Mucosa of descending colon (tissue), 3 donors: ENCODE data around the gene STXBP1. TPM values are rescaled to one million over a fixed set of nuclear protein-coding genes. Genes with fewer than 3 reads are reported as not detected.

Source experiments
- ATAC-seq: fragments of 200-7000 bp; cut with Tn5 transposase; one replicate; pipeline ENCODE4 v1.9.1; 2020; ENCODE audit warnings: mild to moderate bottlenecking, moderate library complexity
- DNase-seq, 3 donors: peaks; one replicate each; pipeline ENCODE4 v3.0.0-alpha.2; 2020
- H3K36me3 ChIP-seq: fragments of 200-600 bp; one replicate; pipeline ENCODE4 v1.8.0; 2021; ENCODE audit warnings: low read depth, mild to moderate bottlenecking
- H3K4me1 ChIP-seq: fragments of 200-600 bp; one replicate; pipeline ENCODE4 v1.8.0; 2021; ENCODE audit warnings: low read depth, mild to moderate bottlenecking
- H3K4me3 ChIP-seq: fragments of 200-600 bp; one replicate; pipeline ENCODE4 v1.8.0; 2021; ENCODE audit warnings: mild to moderate bottlenecking
- H3K9me3 ChIP-seq: fragments of 200-600 bp; one replicate; pipeline ENCODE4 v1.8.0; 2021; ENCODE audit warnings: mild to moderate bottlenecking
- intact Hi-C, 2 donors: fragments of 100-400 bp; cut with DNase I in 1 of 2; cut with micrococcal nuclease in 1 of 2; formaldehyde crosslinking; loops; one replicate each; pipeline versions ENCODE4 v1.11.0 to v1.11.1; 2022; cut with DNase I, micrococcal nuclease
- total RNA-seq, 3 donors: library from RNA; stranded (reverse); fragmentation: NEBNext Ultra II Directional in 2 of 3; extraction: Animal tissue kit (Norgen Biotek cat#: 25700) in 2 of 3; gene quantifications; one replicate each; pipeline versions ENCODE4 v1.2.1 to v1.2.4, GENCODE V29; 2021 to 2023
- TF ChIP-seq, protein P1 (sequence below): fragments of 200-600 bp; IDR thresholded peaks from one replicate; pipeline ENCODE4 v1.8.0; 2022; ENCODE audit warnings: antibody characterized with exemption, mild to moderate bottlenecking
- donor health status: DM: no; HTN: no; CAD: no; lungs with moderate emphysema.
- donor health status: DM: no; HTN: no; CAD: no.
- donor health status: DM: no; HTN: yes; CAD: no.

Gene STXBP1
- total RNA-seq, 3 donors from 2014 or later = 11.8 to 37.1 (median 17.1) TPM

DNA sequence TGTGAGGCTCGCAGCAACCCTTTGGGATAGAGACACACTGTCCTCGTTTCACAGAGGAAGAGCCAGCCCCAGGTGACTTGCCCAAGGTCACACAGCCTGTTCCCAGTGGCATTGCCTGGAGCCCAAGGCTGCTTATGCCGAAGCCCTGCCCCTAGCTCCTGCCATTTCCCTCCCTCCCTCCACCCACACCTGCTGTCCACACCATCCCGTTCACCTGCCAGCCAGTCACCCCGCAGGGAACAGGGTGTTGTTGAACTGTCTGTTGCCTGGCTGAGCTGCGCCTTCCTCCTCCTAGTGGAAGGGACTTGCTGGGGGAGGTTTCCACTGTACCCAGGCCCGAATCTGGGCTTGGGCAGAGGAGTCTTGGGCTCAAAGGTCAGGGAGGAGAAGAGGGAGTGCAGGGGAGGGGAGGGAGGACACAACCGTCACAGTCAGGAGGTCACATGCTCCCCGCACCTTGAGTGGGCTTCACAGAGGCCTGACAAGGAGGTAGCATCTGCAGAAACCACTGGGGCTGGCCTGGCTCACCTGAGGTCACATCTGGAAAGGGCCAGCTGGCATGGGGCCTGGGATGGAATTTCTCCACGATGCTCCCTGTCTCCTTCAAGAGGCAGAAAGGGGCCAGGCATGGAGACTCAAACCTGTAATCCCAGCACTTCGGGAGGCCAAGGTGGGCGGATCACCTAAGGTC lies 110.1 kb downstream of the STXBP1 start:
- Histone ChIP-seq H3K36me3 (no peaks in the 10 kb centered on the region), H3K4me3 (no peak overlapping the region), H3K4me1 (peaks cover 10% of the 10 kb centered on the region), H3K9me3 (no peaks in the 10 kb centered on the region)
- DNase-seq (peak in 1 of 3 donors; percentile 35), ATAC-seq (peak; percentile 64)
- intact Hi-C loops = loop anchor here in 1 of 2 donors (10.0 kb wide), 1 partner anchor 127 kb away; no protein-coding TSS in a partner anchor
- TF ChIP-seq, protein P1, sequence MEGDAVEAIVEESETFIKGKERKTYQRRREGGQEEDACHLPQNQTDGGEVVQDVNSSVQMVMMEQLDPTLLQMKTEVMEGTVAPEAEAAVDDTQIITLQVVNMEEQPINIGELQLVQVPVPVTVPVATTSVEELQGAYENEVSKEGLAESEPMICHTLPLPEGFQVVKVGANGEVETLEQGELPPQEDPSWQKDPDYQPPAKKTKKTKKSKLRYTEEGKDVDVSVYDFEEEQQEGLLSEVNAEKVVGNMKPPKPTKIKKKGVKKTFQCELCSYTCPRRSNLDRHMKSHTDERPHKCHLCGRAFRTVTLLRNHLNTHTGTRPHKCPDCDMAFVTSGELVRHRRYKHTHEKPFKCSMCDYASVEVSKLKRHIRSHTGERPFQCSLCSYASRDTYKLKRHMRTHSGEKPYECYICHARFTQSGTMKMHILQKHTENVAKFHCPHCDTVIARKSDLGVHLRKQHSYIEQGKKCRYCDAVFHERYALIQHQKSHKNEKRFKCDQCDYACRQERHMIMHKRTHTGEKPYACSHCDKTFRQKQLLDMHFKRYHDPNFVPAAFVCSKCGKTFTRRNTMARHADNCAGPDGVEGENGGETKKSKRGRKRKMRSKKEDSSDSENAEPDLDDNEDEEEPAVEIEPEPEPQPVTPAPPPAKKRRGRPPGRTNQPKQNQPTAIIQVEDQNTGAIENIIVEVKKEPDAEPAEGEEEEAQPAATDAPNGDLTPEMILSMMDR = no peak

GRCh38 chr9:127723013-127723412 lies 110.9 kb downstream of the STXBP1 start:
- H3K4me1 ChIP-seq = peaks cover 10% of the 10 kb centered on the region
- intact Hi-C loops = loop anchor here in 1 of 2 donors (10.0 kb wide), 1 partner anchor 128 kb away; no protein-coding TSS in a partner anchor
- DNase-seq = no peak
- H3K36me3 ChIP-seq = no peaks in the 10 kb centered on the region
- no peaks in the 10 kb centered on the region for H3K9me3 ChIP-seq
- ATAC-seq = no peak
- H3K4me3 ChIP-seq = no peak overlapping the region
- TF ChIP-seq, protein P1 = no peak

DNA sequence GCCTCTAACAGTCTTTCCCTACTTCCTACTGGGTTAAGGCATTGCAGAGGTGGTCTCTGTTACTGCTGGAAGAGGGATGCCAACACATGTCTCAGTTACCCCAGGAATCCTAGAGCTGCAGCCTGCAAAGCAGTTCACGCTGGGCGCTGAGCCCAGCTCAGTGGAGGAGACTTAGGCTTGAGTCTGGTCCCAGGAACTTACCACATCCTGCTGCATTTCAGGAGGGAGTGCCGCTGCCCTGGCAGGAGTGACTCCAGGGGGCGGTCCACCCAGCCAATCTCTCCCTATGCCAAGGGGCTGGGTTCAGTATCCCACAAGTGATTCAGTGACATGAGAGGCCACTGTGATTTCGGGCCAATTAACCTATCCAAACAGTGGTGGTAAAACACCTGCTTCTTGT lies 111.4 kb downstream of the STXBP1 start:
- intact Hi-C loops = loop anchor here in 1 of 2 donors (10.0 kb wide), 1 partner anchor 129 kb away; no protein-coding TSS in a partner anchor
- no peaks in the 10 kb centered on the region for H3K9me3 ChIP-seq
- ATAC-seq (peak; percentile 65), DNase-seq (peak in 1 of 3 donors; percentile 38)
- no peak overlapping the region for H3K4me3 ChIP-seq
- H3K36me3 ChIP-seq = no peaks in the 10 kb centered on the region
- peaks cover 10% of the 10 kb centered on the region for H3K4me1 ChIP-seq
- TF ChIP-seq, protein P1 = no peak

- Histone ChIP-seq H3K4me1 (peaks cover 10% of the 10 kb centered on the region), H3K4me3 (no peak overlapping the region), H3K9me3 (no peaks in the 10 kb centered on the region), H3K36me3 (no peaks in the 10 kb centered on the region)
- no peak for DNase-seq
- TF ChIP-seq, protein P1 = no peak
- intact Hi-C loops = loop anchor here in 1 of 2 donors (10.0 kb wide), 1 partner anchor 129 kb away; no protein-coding TSS in a partner anchor
- peak; percentile 52 for ATAC-seq
These were observed 111.9 kb downstream of the STXBP1 start for GRCh38 chr9:127724012-127724411.

GRCh38 chr9:127726871-127727270 lies 114.8 kb downstream of the STXBP1 start:
- intact Hi-C loops = loop anchor here in 1 of 2 donors (10.0 kb wide), 1 partner anchor 132 kb away; no protein-coding TSS in a partner anchor
- Histone ChIP-seq H3K36me3 (no peaks in the 10 kb centered on the region), H3K4me3 (no peak overlapping the region), H3K4me1 (peaks cover 6% of the 10 kb centered on the region), H3K9me3 (no peaks in the 10 kb centered on the region)
- DNase-seq (no peak), ATAC-seq (no peak)
- TF ChIP-seq, protein P1 = no peak
